ENCODE results near the gene NUDCD3.

- TF ChIP-seq CTCF (IDR thresholded peaks at IDR 0.05; ENCODE audit: low read depth, low read length, poor library complexity, severe bottlenecking) (no peak), EZH2phosphoT487 (IDR thresholded peaks at IDR 0.05; ENCODE audit: borderline replicate concordance, low read length) (no peak)
Observed at GRCh38 chr7:44482502-44483485, 7.7 kb downstream of the NUDCD3 start.
